GM21619 (cell line): ENCODE results near the gene PNPO.
A peak's percentile ranks its signal among the peaks of the same experiment; 100 is the strongest.

ENCODE experiments used
- ATAC-seq: cut with Tn5 transposase; IDR thresholded peaks from one replicate; pipeline ENCODE4 v1.9.1; 2021; ENCODE audit not compliant: unreplicated experiment

Gene PNPO

DNA sequence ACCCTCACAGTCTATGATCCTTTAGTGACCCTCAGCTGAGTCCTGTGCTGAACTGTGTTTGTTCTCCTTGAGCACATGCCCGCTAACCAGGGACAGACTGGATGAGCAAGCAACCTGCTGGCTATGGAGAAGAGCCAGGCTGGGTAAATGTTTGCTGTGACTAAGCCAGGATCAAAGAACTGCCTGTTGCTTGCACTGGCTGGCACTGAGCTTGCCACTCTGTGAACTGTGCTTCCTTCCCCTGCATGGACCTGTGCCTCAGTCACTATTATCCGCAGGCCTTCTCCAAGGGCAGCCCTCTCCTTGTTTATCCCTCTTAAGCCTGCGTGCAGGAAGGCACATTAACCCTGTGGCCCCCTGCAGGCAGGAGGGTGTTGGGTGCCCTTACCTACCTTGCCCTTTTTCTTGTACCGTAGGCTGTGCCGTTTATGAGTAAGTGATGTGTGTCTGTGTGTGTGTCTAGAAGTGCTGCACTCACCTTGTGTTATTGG lies 7.4 kb downstream of the PNPO start:
- ATAC-seq, result no peak

DNA sequence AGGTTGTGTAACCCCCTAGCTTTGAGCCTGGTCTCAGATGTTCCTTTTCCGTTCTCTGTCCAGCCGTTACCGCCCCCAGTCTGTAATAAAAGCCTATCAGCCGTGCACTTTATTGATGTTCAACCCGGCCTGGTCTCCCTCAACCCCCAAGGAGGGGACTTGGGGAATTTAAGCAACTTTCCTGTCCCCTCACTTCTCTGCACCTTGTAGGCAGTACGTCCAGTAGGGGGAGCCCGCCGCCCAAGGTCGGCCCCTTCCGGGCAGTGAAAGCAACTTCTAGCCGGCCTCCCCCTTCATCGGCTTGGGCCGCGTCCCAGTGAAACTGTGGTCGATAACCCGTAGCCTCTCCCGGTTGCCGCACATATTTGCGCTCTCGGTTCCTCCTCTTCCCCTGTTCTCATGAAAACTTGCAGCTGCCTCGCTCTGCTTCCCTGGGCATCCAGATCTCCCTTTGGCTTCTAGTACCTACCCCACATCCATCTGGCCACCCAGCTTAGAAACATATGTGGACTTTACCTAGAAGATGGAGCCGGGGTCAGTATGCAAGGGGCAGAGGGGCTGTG lies 7.9 kb downstream of the PNPO start:
- peak; percentile 60 for ATAC-seq

- no peak for ATAC-seq
Observed at GRCh38 chr17:47949946-47950345, 8.6 kb downstream of the PNPO start.

DNA sequence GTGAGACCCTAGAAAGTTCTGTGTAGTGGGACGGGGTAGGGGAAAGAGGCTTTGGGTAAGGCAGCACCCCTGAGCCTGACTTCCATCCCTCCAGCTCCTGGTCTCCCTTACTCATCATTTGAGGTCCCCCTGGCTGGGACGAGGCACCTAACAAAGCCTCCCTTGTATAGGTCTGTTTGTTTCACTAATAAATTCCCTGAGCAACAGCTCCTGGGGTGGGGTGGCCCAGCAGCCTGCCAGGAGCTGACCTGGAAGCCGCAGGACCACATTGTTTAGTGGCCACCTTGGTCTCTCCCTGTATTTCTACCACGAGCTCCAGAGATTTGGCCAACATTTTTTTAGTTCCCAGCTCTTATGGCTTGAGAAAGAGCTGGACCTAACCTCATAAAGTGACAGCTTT lies 9.1 kb downstream of the PNPO start:
- no peak for ATAC-seq

GRCh38 chr17:47952171-47953021 lies 11.0 kb downstream of the PNPO start:
- ATAC-seq, result no peak

- no peak for ATAC-seq
Observed at GRCh38 chr17:47953909-47954308, 12.5 kb downstream of the PNPO start.

DNA sequence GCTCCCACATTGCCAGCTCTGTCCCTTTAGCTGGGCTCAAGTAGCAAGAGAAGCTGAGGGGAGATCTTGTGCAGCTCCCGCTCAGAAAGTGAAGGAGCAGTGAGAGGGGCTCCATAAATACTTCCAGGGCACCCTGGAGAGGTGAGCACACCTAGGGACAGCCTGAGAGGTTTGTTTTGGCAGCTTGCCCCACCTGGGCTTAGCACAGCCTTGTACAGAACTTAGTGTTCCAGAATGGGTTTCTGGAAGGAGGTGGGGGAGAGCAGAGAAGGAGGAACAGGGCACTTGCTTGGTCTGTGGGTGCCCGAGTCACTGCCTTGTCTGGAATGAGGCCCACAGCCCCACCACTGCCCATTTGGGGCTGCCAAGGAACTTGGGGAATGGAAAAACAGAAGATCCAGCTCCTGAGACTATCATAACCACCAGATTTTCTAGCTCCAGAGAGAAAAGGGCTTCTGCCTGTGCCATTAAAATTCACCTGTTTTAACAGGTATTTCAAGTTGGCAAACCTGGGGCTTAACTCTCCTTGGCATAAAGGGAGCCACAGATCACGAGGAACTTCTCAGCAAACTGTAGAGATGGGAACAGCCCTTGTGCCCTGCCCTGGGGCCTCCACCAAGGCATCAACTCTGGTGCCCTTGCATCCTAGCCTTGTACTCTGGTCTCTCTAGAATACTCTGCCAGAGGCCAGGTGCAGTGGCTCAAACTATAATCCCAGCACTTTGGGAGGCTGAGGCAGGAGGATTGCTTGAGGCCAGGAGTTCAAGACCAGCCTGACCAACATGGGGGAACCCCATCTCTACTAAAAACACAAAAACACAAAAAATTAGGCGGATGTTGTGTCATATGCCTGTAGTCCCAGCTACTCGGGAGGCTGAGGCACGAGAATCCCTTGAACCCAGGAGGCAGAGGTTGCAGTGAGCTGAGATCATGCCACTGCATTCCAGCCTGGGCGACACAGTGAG lies 14.4 kb downstream of the PNPO start:
- no peak for ATAC-seq

- ATAC-seq, result no peak
Observed at GRCh38 chr17:47956791-47957590, 15.6 kb downstream of the PNPO start.

DNA sequence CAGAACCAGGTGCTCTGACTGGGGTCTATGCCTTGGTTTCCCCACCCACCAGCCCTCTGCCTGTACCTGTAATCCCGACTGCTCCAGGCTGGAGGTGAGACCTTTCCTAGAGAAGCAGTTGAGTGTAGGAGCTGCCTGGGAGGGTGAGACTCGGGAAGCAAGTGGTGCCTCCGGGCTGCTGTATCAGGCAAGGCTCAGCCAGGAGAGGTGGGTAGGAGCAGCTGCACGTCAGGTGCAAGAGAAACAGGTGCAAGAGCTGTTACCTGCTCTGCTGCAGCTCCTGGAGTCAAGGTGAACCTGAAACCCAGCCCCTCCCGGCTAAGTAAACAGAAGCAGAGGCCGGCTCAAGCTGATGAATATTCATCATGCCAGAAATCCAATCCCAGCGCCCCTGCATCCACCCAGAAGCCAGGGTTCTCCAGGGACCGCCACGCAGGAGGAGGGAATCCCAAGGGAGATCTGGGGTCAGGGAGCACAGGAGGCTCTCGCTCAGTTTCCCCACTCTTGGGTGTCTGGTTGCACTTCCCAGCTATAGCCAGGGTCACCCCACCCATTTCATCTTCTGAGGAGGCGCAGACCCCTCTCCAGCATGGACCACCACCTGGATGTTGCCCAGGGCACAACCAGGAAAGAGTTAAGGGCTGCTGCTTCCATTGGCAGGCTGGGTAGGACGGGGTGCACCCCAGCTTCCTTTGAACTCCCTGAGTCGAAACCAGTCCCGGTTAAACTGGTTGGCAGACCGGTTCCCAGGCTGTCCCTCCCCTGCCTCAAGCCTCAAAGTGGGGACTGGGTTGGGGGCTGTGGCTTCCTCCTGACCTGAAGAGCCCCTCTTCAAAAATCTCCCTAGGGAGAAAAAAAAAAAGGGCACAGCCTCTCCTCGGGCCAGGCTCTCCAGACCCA lies 16.5 kb downstream of the PNPO start, which contains the start of gene PRR15L:
Gene PRR15L, minus strand, starts transcription at position 293 of the 900 bp plus-strand sequence. CDS start 4,649 bp downstream, outside the sequence.
- ATAC-seq, result no peak

DNA sequence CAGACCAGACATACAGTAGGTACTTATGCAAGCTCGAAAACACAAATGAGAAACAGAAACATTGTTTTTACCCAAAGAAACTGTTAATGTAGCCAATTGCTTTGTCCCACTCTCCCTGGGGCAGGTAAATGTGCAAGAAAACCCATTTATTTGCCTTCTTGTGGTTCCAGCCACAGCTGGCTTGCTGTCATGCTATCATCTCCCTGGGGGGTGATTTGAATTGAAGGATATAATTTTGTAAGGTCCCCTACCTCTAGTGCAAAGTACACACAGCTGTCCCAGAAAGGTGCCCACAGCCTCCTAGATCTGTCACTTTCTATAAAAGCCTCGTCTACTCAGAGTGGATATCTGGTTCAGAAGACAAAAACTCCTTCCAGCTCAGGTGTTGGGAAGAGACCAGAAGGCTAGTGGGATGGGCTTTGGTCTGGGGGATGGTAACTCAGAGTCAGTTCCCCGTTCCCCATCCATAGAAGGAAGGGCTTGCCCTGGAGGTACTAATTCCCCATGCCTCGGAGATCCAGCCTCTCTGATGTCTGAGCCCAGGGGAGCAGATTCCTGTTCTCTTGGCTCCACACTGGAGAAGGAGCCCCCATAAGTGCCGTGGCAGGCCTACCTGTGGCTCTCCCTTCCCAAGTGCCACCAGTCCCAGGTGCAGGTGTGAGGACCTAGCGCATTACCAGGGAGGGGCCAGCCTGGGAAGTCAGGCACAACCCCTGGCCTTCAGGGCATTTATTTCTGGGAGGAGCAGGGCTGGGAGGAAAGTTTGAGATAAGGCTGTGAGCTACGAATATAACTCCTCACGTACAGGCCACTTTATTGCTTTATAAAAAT lies 18.7 kb downstream of the PNPO start:
- ATAC-seq, result no peak

GRCh38 chr17:47961406-47961805 lies 20.0 kb downstream of the PNPO start:
- no peak for ATAC-seq

GRCh38 chr17:47962901-47963300 lies 21.5 kb downstream of the PNPO start:
- no peak for ATAC-seq

- ATAC-seq, result no peak
Observed at GRCh38 chr17:47964856-47965255, 23.5 kb downstream of the PNPO start.

GRCh38 chr17:47966079-47966519 lies 24.7 kb downstream of the PNPO start:
- ATAC-seq, result no peak

GRCh38 chr17:47967607-47968252 lies 26.4 kb downstream of the PNPO start:
- no peak for ATAC-seq

DNA sequence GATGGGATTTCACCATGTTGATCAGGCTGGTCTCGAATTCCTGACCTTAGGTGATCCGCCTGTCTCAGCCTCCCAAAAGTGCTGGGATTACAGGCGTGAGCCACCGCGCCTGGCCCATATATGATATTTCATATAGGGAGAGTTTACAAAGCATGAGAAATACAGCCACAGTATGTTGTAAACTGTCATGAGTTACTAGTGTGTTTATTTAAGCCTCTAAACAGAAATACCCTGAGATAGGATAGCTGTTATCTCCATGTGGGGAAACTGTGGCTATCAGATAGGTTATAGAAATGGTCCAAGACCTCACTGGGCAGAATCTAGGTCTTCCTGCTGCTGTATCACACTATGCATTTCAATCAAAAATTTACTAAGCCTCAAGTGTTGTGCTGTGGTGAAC lies 27.5 kb downstream of the PNPO start:
- ATAC-seq, result no peak

DNA sequence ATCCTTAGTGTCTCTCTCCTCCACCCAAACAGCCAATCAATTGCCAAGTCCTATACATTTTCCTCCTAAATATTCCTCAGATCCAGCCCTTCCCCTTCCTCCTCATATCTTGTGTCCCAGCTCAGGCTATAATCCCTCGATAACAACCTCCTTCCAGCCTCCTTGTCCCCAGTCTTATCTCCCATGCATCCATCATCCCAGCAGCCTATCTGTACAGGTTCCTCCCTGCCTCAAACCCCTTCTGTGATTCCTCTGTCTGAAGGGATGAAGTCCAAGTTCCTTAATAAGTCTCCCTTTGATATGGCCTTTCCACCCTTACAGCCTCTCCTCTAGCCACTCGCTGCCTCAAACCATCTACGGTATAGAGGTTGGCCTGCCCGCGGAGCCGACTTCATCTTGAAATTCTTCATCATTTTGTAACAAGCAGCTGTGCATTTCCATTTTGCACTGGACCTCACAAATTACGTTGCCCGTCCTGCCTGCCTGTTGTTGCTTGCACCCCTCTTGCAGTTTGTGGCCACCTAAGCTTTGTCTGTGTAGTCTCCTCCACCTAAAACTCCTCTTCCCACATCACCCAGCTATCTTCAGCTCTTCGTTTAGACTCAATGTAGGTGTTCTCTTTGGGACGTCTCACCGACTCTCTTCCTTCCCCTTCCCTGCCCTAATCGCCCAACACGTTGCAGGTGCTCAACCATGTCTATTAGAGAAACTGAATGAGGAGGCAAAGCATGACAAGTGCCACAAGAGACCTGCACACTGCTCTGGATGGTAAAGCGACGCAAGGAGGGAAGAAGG lies 28.8 kb downstream of the PNPO start:
- no peak for ATAC-seq
